CD4-positive, alpha-beta T cell treated with Interleukin-17A for 4 hours (primary cell): ENCODE results near the gene CYP2W1.
A peak's percentile ranks its signal among the peaks of the same experiment; 100 is the strongest.
"Not testable (repeated sequence)": the region's sequence is repeated elsewhere in the genome, so short reads cannot be mapped to it uniquely, and the experiment has no call there.

ENCODE experiments used
- DNase-seq: peaks from one replicate; pipeline ENCODE4 v3.0.0-alpha.2; 2020; ENCODE audit warnings: mixed read lengths

Gene CYP2W1

GRCh38 chr7:1029637-1030443 lies 46.9 kb downstream of the CYP2W1 start:
- DNase-seq = no peak

GRCh38 chr7:1030444-1031070 lies 47.6 kb downstream of the CYP2W1 start:
- no peak for DNase-seq

GRCh38 chr7:1031716-1032455 lies 48.9 kb downstream of the CYP2W1 start:
- no peak for DNase-seq

GRCh38 chr7:1032536-1033181 lies 49.7 kb downstream of the CYP2W1 start:
- no peak for DNase-seq

- peak; percentile 61 for DNase-seq
Observed at GRCh38 chr7:1033546-1034145, 50.7 kb downstream of the CYP2W1 start.

- DNase-seq = not testable (repeated sequence)
Observed at GRCh38 chr7:1034769-1035168, 51.8 kb downstream of the CYP2W1 start.

- DNase-seq = not testable (repeated sequence)
Observed at GRCh38 chr7:1036164-1036928, 53.4 kb downstream of the CYP2W1 start.
